SKM-1 (cell line): ENCODE measurements around the gene DLEU7.

Experiments used
- DNase-seq: peaks from one replicate; lab custom pipeline; 2025; ENCODE audit not compliant: unreplicated experiment; lab: John Stamatoyannopoulos, UW

DLEU7 gene

DNA sequence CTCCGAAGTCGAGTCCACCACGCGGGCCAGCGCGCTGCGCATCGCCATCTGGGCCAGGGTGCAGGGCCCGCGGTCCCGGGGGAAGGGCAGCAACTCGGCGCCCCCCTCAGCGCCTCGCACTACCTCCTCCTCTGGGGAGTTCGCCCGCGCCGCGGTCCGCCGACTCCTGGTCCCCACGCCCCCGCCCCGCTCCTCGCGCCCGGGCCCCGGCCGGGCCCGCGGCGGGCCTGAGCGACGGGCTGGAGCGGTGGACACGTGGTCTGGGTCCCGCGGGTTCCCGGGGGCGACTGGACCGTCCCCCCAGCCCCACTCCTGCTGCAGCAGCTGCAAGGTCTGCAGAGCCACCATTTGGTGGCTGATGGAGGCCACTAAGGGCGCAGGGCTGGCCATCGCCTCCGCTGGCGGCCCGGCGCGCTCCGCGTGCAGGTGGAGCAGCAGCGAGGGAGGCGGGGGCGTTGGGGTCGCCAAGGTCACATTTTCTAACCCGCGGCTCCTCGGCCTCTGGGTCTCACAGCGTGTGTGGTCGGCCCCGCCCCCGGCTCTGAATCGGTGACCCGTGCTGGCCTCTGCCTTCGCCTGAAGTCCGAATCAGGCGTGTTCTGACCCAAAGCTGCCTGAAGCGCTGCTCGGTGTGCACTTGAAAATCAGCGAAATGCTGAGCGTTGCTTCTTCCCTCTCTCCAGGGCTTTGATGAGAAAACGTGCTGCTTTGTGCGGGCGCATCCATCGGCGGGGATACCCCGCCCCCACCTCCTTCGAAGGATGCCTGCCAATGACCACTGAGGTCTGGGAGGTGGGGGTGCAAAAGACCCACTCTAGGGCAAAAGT, at the start of gene DLEU7:
Gene DLEU7 (minus strand): TSS at position 436 of the 827 bp plus-strand sequence. CDS start 46 bp downstream, at position 390.
- no peak for DNase-seq

GRCh38 chr13:50892210-50892944, 48.9 kb upstream of the DLEU7 start:
- DNase-seq, result no peak

- DNase-seq, result no peak
Measured at GRCh38 chr13:50891206-50891605, 47.7 kb upstream of the DLEU7 start.

DNA sequence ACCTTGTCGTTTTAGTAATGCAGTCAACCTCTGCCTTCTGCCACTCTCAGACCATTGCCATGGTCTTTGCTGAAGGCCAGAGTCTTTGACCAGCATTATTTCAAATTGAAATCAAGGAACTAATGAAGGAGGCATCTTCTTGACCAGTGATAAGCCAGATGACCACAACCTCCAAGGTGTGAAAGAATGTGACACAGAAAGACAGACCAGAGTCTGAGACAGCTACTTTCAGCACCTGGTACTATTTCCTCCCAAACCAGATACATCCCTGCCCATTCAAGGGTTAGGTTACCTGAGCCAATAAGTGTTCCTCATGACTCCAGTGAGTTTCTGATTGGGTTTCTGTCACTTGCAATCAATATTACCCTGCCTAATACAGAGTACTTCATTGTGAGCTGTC, 45.8 kb upstream of the DLEU7 start:
- no peak for DNase-seq

DNA sequence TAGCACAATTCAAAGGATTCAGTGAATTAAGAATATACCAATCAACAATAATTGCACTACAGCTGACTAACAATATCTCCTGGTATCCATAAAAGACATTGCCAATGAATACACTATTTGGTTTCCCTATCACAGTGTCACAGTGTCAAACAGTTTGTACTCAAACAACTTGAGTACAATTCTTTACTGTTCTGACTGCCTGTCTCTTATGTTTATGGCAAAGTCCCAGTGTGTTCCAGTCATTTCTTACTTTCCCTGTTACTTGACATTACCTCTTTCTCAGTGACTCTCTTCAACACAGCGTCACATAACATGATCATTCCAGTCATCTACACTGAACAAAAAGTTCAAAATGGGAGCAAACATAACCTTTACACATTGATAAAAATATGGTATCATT, 44.9 kb upstream of the DLEU7 start:
- no peak for DNase-seq

GRCh38 chr13:50887151-50887550, 43.7 kb upstream of the DLEU7 start:
- DNase-seq, result no peak

GRCh38 chr13:50884265-50884664, 40.8 kb upstream of the DLEU7 start:
- DNase-seq, result no peak

GRCh38 chr13:50883728-50884127, 40.2 kb upstream of the DLEU7 start:
- no peak for DNase-seq

DNA sequence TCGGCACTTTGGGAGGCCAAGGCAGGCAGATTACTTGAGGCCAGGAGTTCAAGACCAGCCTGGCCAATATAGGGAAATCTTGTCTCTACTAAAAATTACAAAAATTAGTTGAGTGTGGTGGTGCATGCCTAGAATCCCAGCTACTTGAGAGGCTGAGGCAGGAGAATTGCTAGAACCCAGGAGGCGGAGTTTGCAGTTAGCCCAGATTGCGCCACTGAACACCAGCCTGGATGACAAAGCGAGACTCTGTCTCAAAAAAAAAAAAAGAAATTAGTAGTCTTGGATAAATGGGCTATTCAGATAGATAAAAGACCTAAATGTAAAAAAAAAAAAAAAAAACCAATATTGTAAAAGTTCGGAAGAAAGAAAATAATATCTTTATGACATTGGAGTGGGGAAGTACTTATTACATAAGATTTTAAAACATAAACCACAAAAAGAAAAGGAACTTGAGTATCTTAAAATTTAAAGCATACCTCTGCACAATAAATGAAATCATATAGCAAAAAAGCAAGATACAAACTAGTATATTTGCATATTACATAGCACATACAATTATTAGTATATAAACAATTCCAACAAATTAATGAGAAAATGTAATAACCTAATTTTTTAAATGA, 39.4 kb upstream of the DLEU7 start:
- no peak for DNase-seq

- no peak for DNase-seq
Measured at GRCh38 chr13:50873991-50874390, 30.5 kb upstream of the DLEU7 start.

DNA sequence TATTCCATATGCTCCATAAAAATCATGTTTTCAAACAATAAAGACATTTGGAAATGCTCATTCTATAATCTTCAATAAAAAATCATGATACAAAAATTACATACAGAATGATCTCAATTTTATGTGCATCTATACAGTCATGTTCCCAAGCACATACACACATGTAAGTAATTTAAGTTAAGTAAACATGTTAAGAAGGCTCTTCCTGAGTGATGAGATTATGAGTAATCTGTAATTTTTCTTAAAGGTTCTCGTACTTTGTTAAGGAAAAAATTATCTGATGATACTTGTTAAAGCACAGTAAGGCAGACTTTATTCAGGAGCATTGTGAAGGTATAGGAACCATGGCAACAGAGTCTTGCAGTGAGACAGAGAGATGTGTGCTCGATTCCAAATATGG, 30.0 kb upstream of the DLEU7 start:
- DNase-seq, result no peak

GRCh38 chr13:50871405-50871804, 27.9 kb upstream of the DLEU7 start:
- DNase-seq, result no peak

DNA sequence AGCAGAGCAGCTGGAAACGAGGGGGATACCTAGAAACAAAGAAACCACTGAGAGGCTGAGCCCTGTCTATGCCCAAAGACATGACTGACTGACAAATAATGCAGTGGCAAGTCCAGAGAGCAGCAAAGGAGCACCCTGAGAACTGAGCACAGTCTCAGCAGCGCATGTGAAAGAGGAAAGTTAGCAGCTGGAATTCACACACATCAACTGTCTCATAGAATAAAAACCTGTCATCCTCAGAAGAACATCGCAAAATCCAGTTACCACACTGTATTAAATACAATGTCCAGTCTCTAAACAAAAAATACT, 24.1 kb upstream of the DLEU7 start:
- DNase-seq, result no peak

DNA sequence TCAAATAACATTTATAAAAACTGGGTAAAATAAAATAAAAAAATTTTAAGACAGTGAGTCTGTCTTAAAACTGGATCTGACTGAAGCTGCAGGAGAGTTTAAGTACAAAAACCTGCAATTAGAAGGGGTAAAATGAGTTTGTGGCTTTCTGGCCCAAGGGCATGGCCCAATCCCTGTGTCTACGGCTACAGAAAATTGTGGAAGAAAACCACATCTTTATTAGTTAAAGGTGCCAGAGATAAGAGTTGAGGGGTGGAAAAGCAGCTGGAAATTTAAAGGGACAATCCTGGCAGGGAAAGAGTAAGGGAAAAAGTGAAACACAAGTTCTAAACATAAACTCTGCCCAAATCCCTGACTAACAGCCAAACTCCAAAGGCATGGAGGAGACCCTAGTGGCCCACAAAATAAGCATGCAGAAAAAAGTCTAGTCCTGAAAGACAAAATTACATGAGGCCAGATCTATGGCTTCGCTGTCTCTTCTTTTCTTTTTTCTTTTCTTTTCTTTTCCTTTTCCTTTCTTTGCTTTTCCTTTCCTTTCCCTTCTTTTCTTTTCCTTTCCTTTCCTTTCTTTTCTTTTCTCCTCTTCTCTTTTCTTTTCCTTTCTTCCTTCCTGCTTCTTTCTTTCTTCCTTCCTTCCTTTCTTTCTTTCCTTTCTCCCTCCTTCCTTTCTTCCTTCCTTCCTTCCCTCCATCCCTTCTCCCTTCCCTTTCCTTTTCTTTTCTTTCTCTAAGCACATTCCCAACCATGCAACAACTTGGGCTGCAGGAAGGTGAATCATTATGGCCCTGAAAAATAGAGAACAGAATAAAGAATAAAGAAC, 23.5 kb upstream of the DLEU7 start:
- no peak for DNase-seq

DNA sequence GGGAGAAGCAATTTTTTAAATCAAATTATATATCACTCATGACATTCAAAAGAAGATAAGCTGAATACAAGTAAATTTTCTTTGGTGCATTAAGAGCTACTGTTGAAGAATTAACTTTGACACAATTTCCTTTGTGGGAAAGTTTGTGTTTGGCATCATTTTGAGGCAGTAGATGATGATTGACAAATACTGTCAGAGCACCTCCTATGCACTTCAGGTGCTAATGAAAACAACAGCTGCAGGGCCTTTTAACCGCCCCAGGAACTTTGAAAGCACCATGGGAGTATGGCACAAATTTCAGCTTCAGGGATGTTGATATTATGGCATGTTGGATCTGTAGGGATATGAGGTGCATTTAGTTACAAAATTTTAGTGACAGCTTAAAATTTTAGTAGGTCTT, 21.0 kb upstream of the DLEU7 start:
- no peak for DNase-seq

- no peak for DNase-seq
Measured at GRCh38 chr13:50855681-50856080, 12.2 kb upstream of the DLEU7 start.

DNA sequence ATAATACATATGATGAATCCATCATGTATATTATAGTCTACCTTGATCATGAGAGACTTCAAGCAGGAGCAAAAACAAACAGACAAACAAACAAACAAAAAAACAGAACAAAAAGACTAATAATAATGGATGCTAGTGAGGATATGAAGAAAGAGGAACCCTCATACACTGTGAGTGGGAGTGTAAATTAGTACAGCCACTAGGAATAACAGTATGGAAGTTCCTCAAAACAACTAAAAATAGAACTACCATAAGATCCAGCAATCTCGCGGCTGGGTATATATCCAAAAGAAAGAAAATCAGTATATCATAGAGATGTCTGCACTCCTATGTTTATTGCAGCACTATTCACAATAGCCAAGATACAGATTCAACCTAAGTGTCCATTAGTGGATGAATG, 7.0 kb upstream of the DLEU7 start:
- DNase-seq, result peak; percentile 6

- no peak for DNase-seq
Measured at GRCh38 chr13:50847501-50847900, 4.0 kb upstream of the DLEU7 start.

- no peak for DNase-seq
Measured at GRCh38 chr13:50846861-50847475, 3.5 kb upstream of the DLEU7 start.

DNA sequence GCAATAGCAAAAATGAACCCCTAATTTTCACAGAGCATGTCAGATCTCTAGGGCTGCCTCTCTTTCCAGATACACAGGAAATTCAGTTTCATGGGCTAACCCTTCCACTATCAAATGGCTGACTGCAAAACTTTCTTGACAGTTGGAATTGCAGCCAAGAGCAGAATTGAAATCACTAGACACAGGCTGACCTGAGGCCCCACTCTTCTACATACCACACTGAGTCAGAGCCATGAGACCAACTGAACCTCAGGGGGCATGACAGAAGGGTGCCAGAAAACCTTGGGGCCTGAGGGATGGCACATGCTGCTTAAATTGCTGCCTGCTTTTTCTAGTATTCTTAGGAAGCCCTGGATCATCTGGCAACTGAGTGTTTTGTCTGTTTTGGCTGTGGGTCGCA, 1.7 kb upstream of the DLEU7 start:
- DNase-seq, result no peak
